BJ (cell line): Measurements from ENCODE around the gene GOLGA8A. TPM values are rescaled to one million over a fixed set of nuclear protein-coding genes. Genes with fewer than 3 reads are reported as not detected.
"Not testable (repeated sequence)": the region's sequence is repeated elsewhere in the genome, so short reads cannot be mapped to it uniquely, and the experiment has no call there.

Experiments
- CTCF ChIA-PET: fragments of 350-600 bp; formaldehyde crosslinking; extraction: SDS; loops from one replicate; lab custom pipeline; 2021; ENCODE audit warnings: antibody characterized with exemption, inconsistent platforms; lab: Yijun Ruan, JAX
- POLR2A ChIA-PET: fragments of 300-600 bp; sonication (Branson Sonifier 250); formaldehyde crosslinking; extraction: SDS; loops from one replicate; lab custom pipeline; 2021; ENCODE audit warnings: antibody characterized with exemption; lab: Charles Lee
- DNase-seq: peaks from one replicate; pipeline ENCODE4 v3.0.0-alpha.2; 2011; ENCODE audit warnings: low read depth
- H3K27me3 ChIP-seq: 2 replicates; pipeline ENCODE4 v1.6.0; 2011; ENCODE audit warnings: low read length; ENCODE audit not compliant: control insufficient read depth, insufficient read depth
- H3K36me3 ChIP-seq: 2 replicates; pipeline ENCODE4 v1.5.1; 2011; ENCODE audit warnings: low read length; ENCODE audit not compliant: control insufficient read depth, insufficient read depth
- H3K4me3 ChIP-seq: 2 replicates; pipeline ENCODE4 v1.5.1; 2011; ENCODE audit warnings: low read depth, mild to moderate bottlenecking, control low read depth, low read length
- polyA plus RNA-seq: library from polyadenylated mRNA; depleted of rRNA; stranded (reverse); fragments of >200 nt; gene quantifications from 2 replicates; pipeline ENCODE4 v1.2.3, GENCODE V29; 2011; rRNA removed

Gene GOLGA8A
- polyA plus RNA-seq, 1 experiment = 12.7 TPM

DNA sequence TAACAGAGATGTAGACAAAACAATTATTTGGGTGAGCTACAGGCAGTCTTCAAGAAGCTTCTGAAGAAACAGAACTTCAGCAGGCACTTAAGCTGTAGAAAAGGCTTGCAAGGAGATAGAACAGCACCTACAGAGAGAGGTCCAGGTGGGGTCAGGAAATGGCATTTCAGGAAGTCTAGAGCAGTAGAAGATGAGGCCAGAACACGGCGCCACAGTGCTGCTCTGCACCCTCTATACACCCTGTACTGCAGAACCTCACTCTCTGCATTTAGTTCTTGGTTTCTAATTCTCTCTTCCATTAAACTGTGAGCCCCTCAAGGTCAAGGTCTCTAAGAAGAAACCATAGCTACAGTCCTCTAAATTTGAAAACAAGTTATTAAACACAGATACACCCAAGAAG is 44.6 kb downstream of the GOLGA8A start:
- H3K4me3 ChIP-seq, CTCF ChIA-PET, H3K27me3 ChIP-seq, H3K36me3 ChIP-seq, DNase-seq, POLR2A ChIA-PET: not testable (repeated sequence)

DNA sequence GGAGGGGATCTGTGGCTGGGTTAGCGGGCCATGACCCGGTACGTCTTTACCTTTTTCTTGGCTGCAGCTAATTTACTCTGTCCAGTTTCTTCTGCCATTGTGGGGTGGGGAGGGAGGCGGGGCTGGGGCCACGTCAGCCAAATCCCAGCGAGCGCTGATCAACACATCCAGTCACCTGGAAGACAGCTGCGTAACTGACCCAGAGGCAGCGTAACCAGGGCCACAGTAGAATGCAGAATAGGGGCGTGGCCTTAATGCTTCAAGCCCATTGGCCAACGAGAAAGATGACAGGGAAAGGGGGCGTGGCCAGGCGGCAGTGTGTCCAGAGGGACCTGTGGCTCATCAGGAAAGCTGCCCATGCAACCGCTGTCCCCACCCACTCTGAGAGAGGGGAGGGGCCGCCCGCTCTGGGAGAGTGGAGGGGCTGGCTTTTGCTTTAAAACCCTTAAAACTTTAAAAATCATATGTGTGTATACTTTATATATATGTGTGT is 48.0 kb downstream of the GOLGA8A start:
- POLR2A ChIA-PET, H3K36me3 ChIP-seq, H3K27me3 ChIP-seq, H3K4me3 ChIP-seq, CTCF ChIA-PET, DNase-seq: not testable (repeated sequence)

Other genes starting within 250 kb of the GOLGA8A start
- 17.3 and 28.9 TPM in 2 replicates for gene KATNBL1, start 227.7 kb downstream of the GOLGA8A start, polyA plus RNA-seq
- 75.5 and 119 TPM in 2 replicates for gene EMC4, start 212.8 kb downstream of the GOLGA8A start, polyA plus RNA-seq
- 20.2 and 21.1 TPM in 2 replicates for gene SLC12A6, start 100.0 kb downstream of the GOLGA8A start, polyA plus RNA-seq
- 345 and 352 TPM in 2 replicates for gene NOP10, start 94.7 kb downstream of the GOLGA8A start, polyA plus RNA-seq
- gene NUTM1, start 94.5 kb downstream of the GOLGA8A start, polyA plus RNA-seq = not detected in 2 replicates
- gene LPCAT4, start 70.6 kb downstream of the GOLGA8A start, polyA plus RNA-seq = 29.5 and 45.3 TPM in 2 replicates
- 30.0 and 30.4 TPM in 2 replicates for gene GOLGA8B, start 145.8 kb upstream of the GOLGA8A start, polyA plus RNA-seq